Natural killer cell (primary cell): Measurements from ENCODE around the gene MAP3K8. TPM values are rescaled to one million over a fixed set of nuclear protein-coding genes. Genes with fewer than 3 reads are reported as not detected.
"Not testable (repeated sequence)": the region's sequence is repeated elsewhere in the genome, so short reads cannot be mapped to it uniquely, and the experiment has no call there.

Experiments used
- ATAC-seq, 3 donors: fragments of 150-1000 bp in 2 of 3; fragments of 200-7000 bp in 1 of 3; cut with Tn5 transposase; 1 replicate in 1 of 3; 2 replicates in 2 of 3; pipeline ENCODE4 v1.10.0; 2021; ENCODE audit warnings: mild to moderate bottlenecking in 2 of 3, moderate library complexity in 2 of 3
- DNase-seq, 2 donors: peaks; one replicate each; pipeline versions ENCODE4 v3.0.0 to v3.0.0-alpha.2; 2013 to 2021; ENCODE audit warnings: mixed read lengths in 1 of 2
- H3K27ac ChIP-seq: one replicate; pipeline ENCODE4 v1.5.1; 2013; ENCODE audit warnings: mild to moderate bottlenecking, low read length
- H3K27me3 ChIP-seq: one replicate; pipeline ENCODE4 v1.6.1; 2013; ENCODE audit warnings: low read length; ENCODE audit not compliant: control insufficient read depth, insufficient read depth
- H3K36me3 ChIP-seq: one replicate; pipeline ENCODE4 v1.6.1; 2013; ENCODE audit warnings: low read length; ENCODE audit not compliant: control insufficient read depth, insufficient read depth
- H3K4me1 ChIP-seq: one replicate; pipeline ENCODE4 v1.6.1; 2013; ENCODE audit warnings: low read length; ENCODE audit not compliant: control insufficient read depth, insufficient read depth
- H3K4me3 ChIP-seq: one replicate; pipeline ENCODE4 v1.5.1; 2013; ENCODE audit warnings: low read length
- H3K9me3 ChIP-seq: one replicate; pipeline ENCODE4 v1.6.1; 2013; ENCODE audit warnings: low read length; ENCODE audit not compliant: control insufficient read depth, insufficient read depth
- H3K27ac Mint-ChIP-seq, 2 donors: one replicate each; pipeline ENCODE4 v1.8.0; 2022; ENCODE audit warnings: mild to moderate bottlenecking in 2 of 2, mixed read lengths in 2 of 2, moderate library complexity in 1 of 2
- H3K27me3 Mint-ChIP-seq, 2 donors: one replicate each; pipeline ENCODE4 v1.8.0; 2022; ENCODE audit warnings: low read depth in 2 of 2, mixed read lengths in 2 of 2
- H3K36me3 Mint-ChIP-seq: one replicate; pipeline ENCODE4 v1.8.0; 2022; ENCODE audit warnings: mixed read lengths
- H3K4me1 Mint-ChIP-seq, 2 donors: one replicate each; pipeline ENCODE4 v1.8.0; 2022; ENCODE audit warnings: mixed read lengths in 2 of 2
- H3K4me3 Mint-ChIP-seq: one replicate; pipeline ENCODE4 v1.8.0; 2022; ENCODE audit warnings: mild to moderate bottlenecking, moderate library complexity, mixed read lengths
- H3K9me3 Mint-ChIP-seq, 2 donors: one replicate each; pipeline ENCODE4 v1.8.0; 2022; ENCODE audit warnings: mixed read lengths in 2 of 2
- CTCF ChIP-seq: fragments of 200-600 bp; IDR thresholded peaks from one replicate; pipeline ENCODE4 v1.8.0; 2022; ENCODE audit warnings: antibody characterized with exemption
- WGBS: methylation state at CpG from one replicate; pipeline ENCODE4 v1.1.7; 2013; ENCODE audit warnings: missing lambda C conversion rate; ENCODE audit not compliant: insufficient coverage; 5-methylcytosine and 5-hydroxymethylcytosine counted together
- intact Hi-C: fragments of 100-400 bp; cut with micrococcal nuclease; formaldehyde crosslinking; loops from one replicate; pipeline ENCODE4 v1.14.2; 2022
- total RNA-seq, 4 donors: library from RNA; stranded (reverse); fragments of 120-200 nt in 1 of 4; gene quantifications; one replicate each; pipeline versions ENCODE4 v1.2.3 to v1.2.4, GENCODE V29; 2013 to 2022

MAP3K8 gene
- total RNA-seq, 3 donors from 2014 or later (not counting 1 experiment from before 2014, with no cell fraction given), result 200 to 244 (median 236) TPM

DNA sequence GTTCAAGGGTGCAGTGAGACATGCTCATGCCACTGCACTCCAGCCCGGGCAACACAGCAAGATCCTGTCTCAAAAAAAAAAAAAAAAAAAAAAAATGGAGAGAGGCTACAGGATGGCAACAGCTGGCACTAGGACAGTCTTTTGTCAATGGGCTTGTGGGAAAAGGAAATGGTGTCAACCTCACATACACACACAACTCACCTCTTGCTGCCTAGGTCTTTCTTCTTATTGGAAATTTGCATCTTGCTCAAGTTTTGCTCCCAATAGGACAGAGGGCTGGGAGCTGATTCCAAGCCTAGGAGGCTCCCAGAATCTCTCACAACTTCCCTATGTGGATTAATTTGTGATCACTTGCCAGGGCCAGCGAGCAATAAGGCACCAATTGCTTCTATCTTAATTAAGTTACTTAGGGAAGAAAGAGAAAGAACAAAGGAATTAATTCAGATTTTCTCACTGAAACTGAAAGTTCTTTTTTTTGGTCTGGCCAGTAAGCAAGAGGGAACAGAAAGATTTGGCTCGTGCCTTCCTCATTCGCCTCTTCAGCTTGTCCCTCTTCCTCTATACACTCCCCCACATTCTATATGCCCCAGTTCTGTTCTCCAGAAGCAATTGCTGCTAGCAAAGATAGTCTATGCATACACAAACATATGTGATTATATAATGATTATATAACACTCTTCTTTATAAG, 33.8 kb downstream of the MAP3K8 start:
- H3K4me3 ChIP-seq, result no peak overlapping the region
- DNase-seq, result no peak
- intact Hi-C loops, result no loop called here
- no peak overlapping the region for H3K27ac ChIP-seq
- no peak for TF ChIP-seq CTCF
- no peaks in the 10 kb centered on the region for H3K9me3 Mint-ChIP-seq
- H3K4me1 ChIP-seq, result peaks cover 17% of the 10 kb centered on the region
- peaks cover 27 to 42% of the 10 kb centered on the region in 2 donors for H3K4me1 Mint-ChIP-seq
- H3K27me3 Mint-ChIP-seq, result no peaks in the 10 kb centered on the region
- ATAC-seq, result peak in 1 of 3 donors; percentile 48
- peaks cover under 1% of the 10 kb centered on the region for H3K36me3 ChIP-seq
- WGBS, result 13% methylated on average over 2 of the region's 4 CpGs
- no peaks in the 10 kb centered on the region for H3K9me3 ChIP-seq
- H3K36me3 Mint-ChIP-seq, result no peaks in the 10 kb centered on the region
- H3K27ac Mint-ChIP-seq, result peak overlapping the region; percentile 15 to 57
- no peaks in the 10 kb centered on the region for H3K27me3 ChIP-seq
- H3K4me3 Mint-ChIP-seq, result no peak overlapping the region

GRCh38 chr10:30472414-30473155, 38.6 kb downstream of the MAP3K8 start:
- Mint-ChIP-seq H3K4me3 (no peak overlapping the region), H3K27ac (no peak overlapping the region), H3K9me3 (no peaks in the 10 kb centered on the region), H3K27me3 (no peaks in the 10 kb centered on the region), H3K4me1 (peaks cover 18 to 47% of the 10 kb centered on the region in 2 donors), H3K36me3 (no peaks in the 10 kb centered on the region)
- DNase-seq, result no peak
- intact Hi-C loops, result no loop called here
- H3K27me3 ChIP-seq, result no peaks in the 10 kb centered on the region
- peaks cover 20% of the 10 kb centered on the region for H3K4me1 ChIP-seq
- H3K9me3 ChIP-seq, result no peaks in the 10 kb centered on the region
- no peak for TF ChIP-seq CTCF
- no peaks in the 10 kb centered on the region for H3K36me3 ChIP-seq
- no peak for ATAC-seq
- 93% methylated on average over 4 of the region's 4 CpGs for WGBS
- H3K4me3 ChIP-seq, result no peak overlapping the region
- H3K27ac ChIP-seq, result no peak overlapping the region

DNA sequence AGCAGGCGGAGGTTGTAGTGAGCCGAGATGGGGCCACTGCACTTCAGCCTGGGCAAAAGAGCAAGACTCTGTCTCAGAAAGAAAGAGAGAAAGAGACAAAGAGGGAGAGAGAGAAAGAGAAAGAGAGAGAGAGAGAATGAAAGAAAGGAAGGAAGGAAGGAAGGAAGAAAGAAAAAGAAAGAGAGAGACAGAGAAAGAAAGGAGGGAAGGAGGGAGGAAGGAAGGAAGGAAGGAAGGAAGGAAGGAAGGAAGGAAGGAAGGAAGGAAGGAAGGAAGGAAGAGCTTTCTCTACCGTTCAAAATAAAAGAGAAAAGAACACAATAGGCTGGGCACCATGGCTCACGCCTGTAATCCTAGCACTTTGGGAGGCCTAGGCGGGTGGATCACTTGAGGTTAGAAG, 41.5 kb downstream of the MAP3K8 start:
- H3K27me3 ChIP-seq, H3K36me3 Mint-ChIP-seq, intact Hi-C loops, ATAC-seq, DNase-seq, H3K27ac ChIP-seq, H3K27me3 Mint-ChIP-seq, H3K9me3 Mint-ChIP-seq, H3K4me3 Mint-ChIP-seq, H3K36me3 ChIP-seq, H3K9me3 ChIP-seq, H3K4me3 ChIP-seq, H3K4me1 ChIP-seq: not testable (repeated sequence)
- WGBS, result 54% methylated on average over 5 of the region's 5 CpGs
- Mint-ChIP-seq H3K27ac (peak overlapping the region in 1 of 2 donors; percentile 34), H3K4me1 (peaks cover 11 to 32% of the 10 kb centered on the region in 2 donors)

DNA sequence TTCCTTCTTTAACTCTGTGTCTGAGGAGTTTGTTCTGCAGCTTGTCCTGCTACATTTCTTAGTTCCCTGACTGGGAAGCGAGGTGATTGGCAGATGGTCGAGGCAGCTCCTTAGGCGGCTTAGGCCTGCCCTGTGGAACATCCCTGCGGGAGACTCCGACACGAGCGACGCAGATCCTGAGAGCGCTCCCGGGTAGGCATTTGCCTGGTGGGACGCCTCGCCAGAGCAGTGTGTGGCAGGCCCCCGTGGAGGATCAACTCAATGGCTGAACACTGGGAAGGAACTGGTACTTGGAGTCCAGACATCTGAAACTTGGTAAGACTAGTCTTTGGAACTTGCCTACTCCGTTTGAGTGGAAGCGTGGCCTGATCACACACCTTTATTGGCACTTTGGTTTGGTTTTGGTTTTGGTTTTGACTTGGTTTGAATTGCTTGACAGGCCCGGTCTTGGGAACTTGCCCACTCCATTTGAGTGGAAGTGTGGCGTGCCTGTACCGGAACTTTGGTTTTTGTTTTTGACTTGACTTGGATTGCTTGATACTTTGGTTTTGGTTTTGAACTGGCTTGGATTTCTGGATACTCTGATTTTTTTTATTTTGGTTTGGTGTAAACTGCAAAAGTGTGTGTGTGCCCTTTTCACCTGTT, 42.6 kb downstream of the MAP3K8 start:
- intact Hi-C loops, result no loop called here
- 78% methylated on average over 18 of the region's 18 CpGs for WGBS
- no peaks in the 10 kb centered on the region for H3K27me3 ChIP-seq
- Mint-ChIP-seq H3K36me3 (no peaks in the 10 kb centered on the region), H3K4me1 (peaks cover 11 to 36% of the 10 kb centered on the region in 2 donors), H3K27ac (no peak overlapping the region), H3K9me3 (no peaks in the 10 kb centered on the region), H3K4me3 (no peak overlapping the region), H3K27me3 (no peaks in the 10 kb centered on the region)
- no peak for ATAC-seq
- no peak for DNase-seq
- H3K9me3 ChIP-seq, result no peaks in the 10 kb centered on the region
- H3K4me1 ChIP-seq, result peaks cover 7% of the 10 kb centered on the region
- H3K36me3 ChIP-seq, result no peaks in the 10 kb centered on the region
- no peak overlapping the region for H3K4me3 ChIP-seq
- TF ChIP-seq CTCF, result no peak
- H3K27ac ChIP-seq, result no peak overlapping the region

GRCh38 chr10:30479513-30479912, 45.5 kb downstream of the MAP3K8 start:
- 77% methylated on average over 7 of the region's 8 CpGs for WGBS
- H3K4me3 ChIP-seq, H3K27me3 ChIP-seq, H3K27ac ChIP-seq, H3K36me3 ChIP-seq, DNase-seq, H3K36me3 Mint-ChIP-seq, ATAC-seq, H3K27me3 Mint-ChIP-seq, H3K4me3 Mint-ChIP-seq, H3K27ac Mint-ChIP-seq, H3K9me3 Mint-ChIP-seq, H3K9me3 ChIP-seq, H3K4me1 ChIP-seq, intact Hi-C loops: not testable (repeated sequence)
- H3K4me1 Mint-ChIP-seq, result peaks cover 11 to 23% of the 10 kb centered on the region in 2 donors
